22Rv1 (cell line): ENCODE data around the gene RPGRIP1L.

Source experiments
- ZFX ChIP-seq: fragments of 450-650 bp; IDR thresholded peaks from 2 replicates; pipeline ENCODE4 v1.6.1; 2017; ENCODE audit warnings: antibody characterized with exemption, borderline replicate concordance
- TF ChIP-seq, protein P1 (sequence below): fragments of 450-650 bp; IDR thresholded peaks from 2 replicates; pipeline ENCODE4 v1.5.1; 2017; ENCODE audit warnings: mild to moderate bottlenecking

DNA sequence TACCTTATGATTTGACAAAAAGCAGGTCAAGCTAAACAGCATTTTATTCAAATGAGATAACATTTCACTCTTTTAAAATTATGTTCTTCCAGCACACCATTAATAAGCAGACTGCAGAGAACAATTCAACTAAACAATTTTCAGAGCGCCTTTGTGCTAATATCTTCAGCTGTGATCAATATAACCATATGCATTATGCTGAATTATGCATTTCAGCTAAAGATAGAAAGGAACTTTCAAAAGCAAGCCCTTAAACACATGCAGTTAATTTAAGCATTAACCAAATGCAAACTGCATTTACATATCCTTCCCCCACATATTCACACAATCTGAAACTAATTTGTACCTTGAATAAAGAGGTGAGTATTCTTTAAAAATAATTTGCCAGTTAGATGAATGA, 41.6 kb downstream of the RPGRIP1L start:
- TF ChIP-seq, protein P1, sequence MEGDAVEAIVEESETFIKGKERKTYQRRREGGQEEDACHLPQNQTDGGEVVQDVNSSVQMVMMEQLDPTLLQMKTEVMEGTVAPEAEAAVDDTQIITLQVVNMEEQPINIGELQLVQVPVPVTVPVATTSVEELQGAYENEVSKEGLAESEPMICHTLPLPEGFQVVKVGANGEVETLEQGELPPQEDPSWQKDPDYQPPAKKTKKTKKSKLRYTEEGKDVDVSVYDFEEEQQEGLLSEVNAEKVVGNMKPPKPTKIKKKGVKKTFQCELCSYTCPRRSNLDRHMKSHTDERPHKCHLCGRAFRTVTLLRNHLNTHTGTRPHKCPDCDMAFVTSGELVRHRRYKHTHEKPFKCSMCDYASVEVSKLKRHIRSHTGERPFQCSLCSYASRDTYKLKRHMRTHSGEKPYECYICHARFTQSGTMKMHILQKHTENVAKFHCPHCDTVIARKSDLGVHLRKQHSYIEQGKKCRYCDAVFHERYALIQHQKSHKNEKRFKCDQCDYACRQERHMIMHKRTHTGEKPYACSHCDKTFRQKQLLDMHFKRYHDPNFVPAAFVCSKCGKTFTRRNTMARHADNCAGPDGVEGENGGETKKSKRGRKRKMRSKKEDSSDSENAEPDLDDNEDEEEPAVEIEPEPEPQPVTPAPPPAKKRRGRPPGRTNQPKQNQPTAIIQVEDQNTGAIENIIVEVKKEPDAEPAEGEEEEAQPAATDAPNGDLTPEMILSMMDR: no peak
- TF ChIP-seq ZFX: no peak
